HuH-7.5 (cell line): Measurements from ENCODE around the gene ACBD3.

Experiments
- DNase-seq: peaks from one replicate; pipeline ENCODE4 v3.0.0; 2011; ENCODE audit warnings: low spot score

Gene ACBD3

DNA sequence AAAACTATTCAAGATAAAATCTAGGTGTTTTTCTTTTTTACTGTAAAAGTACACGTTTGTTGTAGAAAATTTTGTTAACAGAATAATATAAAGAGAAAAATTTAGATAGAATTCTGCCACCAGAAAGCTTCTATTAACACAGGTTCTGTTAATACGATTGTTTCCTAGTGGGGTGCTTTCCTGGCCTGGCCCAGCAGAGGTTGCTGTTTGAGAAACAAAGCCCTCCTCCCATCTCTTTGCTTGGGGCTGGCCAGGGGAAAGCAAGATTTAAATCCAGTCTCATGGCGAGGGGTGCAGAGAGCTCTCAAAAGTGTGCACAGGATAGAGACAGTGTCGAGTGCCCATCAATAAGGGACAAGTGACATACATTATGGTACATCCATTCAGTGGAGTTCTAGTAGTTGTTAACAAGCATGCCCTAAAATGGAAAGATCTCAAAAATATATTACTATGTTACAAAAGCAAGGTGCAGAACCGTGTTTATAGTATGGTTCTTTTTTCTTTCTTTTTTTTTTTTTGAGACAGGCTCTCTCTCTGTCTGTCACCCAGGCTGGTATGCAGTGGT is 14.6 kb upstream of the ACBD3 start:
- no peak for DNase-seq

DNA sequence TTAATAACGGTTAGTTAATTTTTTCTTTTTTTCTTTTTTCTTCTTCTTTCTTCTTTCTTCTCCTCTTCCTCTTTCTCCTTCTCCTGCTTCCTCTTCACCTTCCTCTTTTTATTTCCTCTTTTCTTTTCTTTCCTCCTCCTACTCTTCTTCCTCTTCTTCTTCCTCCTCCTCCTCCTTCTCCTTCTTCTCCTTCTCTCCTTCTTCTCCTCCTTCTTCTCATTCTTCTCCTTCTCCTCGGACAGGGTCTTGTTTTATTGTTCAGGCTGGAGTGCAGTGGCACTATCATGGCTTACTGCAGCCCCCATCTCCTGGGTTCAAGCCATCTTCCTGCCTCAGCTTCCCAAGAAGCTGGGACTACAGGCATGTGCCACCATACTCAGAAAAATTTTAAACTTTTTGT is 13.4 kb upstream of the ACBD3 start:
- no peak for DNase-seq

DNA sequence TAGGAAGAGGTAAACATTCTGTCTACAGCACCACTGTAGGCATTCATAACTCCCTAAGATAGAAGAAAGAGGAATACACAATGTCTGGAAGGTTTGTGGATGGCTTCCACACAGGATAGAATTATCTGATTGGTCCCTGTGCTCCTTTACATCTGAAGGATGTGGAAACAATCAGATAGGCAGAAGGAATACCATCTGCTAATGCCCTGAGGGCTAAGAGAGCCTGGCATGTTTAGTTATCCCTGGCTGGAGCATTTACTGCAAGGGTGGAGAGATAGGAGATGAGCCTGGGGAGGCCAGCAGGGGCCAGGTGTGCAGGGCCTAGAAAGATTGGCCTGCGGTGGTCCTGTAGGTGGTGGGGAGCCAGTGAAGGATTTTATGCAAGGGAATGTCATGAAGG is 8.6 kb upstream of the ACBD3 start:
- DNase-seq = no peak

DNA sequence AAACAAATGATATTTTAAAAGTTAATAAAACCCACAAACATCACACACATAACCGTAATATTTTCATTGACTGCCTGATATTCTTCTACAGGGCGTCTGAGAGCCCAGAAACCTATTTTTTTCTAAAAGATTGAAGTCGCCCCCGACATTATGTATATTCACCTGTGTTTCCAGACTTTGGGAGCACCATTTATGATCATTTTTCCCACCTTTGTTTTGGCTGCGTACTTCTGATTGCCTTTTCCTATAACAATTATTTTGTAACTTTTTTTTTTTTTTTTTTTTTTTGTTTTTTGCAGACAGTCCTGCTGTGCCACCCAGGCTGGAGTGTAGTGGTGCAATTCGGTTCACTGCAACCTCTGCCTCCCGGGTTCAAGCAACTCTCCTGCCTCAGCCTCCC is 839 bp upstream of the ACBD3 start:
- no peak for DNase-seq

DNA sequence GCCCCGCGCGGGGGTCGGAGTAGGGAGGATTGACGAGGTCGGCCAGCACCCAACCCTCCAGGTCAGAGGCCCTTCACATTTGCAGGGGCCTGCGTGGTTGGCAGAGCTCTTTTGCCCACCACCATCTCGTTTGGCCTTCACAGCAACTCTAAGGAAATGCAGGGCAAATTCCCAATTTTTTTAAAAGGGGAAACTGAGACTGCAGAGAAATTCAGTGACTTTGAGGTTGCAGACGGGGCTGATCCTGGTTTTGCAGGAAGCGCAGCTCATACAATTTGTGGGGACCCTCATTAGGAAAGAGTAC is 430 bp upstream of the ACBD3 start:
- DNase-seq = no peak

DNA sequence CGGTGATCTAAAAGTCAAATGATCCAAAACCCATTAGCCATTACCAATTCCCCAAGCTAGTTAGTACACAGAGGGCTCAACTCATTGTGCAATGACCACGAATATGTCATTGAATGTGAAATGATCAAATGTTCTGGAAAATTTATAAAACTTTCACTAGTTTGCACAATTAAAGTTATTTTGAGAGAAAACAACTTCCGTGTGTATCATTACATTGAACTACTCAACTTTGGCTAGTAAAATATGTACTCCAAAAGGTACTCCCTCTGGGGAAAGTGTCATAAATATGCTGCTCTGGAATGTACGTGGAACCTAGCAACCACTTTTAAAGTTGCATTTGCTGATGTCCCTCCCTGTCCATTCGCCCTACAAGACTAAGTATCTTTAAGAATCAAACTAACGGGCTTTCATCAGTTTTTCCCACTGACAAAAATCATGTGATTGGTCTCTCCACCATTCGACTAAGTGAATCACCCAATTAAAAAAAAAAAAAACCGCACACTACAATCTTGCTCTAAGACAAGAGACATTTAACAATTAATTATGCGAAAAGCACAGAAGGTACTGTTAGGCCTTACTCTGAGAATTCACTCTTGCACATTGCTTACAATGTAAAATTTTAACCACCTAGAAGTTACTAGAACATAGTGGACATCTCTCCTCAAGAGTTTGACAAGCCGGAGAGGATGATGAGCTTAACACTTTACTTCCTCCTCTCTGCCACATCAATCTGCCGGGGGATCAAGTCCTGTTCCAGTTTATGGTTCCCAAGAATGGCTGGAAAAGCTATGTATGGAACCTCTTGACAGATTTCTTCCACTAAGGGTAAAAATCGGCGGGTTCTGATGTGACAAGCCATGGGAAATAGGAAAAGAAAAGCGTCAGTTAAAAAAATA is 1.2 kb downstream of the ACBD3 start:
- no peak for DNase-seq

DNA sequence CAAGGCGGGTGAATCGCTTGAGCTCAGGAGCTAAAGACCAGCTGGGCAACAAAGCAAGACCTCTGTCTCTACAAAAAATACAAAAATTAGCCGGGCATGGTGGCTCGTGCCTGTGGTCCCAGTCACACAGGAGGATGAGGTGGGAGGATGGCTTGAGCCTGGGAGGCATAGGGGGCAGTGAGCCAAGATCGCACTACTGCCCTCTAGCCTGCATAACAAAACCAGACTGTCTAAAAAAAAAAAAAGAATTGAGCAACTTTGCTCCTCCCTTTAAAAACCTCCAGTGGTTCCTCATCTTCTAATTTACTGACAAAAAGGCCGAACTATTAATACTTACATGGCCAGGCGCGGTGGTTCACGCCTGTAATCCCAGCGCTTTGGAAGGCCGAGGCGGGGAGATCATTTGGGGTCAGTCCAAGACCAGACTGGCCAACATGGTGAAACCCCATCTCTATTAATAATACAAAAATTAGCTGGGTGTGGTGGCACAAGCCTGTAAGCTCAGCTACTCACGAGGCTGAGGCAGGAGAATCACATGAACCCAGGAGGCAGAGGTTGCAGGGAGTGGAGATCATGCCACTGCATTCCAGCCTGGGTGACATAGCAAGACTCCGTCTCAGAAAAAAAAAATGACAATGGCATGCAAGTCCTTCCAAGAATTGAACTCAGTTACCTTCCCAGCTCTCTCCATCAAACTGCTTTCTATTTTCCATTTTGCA is 4.4 kb downstream of the ACBD3 start:
- no peak for DNase-seq

DNA sequence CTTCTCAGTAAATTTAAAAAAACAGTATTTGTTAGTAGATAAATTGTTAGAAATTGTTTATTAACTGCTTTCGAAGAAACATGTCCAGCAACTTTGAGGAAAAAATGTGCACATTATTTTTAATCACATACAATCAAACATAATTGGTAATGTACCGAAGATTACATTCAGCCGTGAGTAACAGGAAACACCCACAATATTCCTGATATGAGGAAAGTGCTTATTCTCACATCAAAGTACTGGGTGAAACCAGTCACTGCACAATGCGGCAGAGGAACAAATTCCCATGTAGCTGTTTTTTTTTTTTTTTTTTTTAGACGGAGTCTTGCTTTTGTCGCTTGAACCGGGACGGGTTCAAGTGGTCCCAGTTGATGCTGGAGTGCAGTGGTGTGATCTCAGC is 9.7 kb downstream of the ACBD3 start:
- no peak for DNase-seq

DNA sequence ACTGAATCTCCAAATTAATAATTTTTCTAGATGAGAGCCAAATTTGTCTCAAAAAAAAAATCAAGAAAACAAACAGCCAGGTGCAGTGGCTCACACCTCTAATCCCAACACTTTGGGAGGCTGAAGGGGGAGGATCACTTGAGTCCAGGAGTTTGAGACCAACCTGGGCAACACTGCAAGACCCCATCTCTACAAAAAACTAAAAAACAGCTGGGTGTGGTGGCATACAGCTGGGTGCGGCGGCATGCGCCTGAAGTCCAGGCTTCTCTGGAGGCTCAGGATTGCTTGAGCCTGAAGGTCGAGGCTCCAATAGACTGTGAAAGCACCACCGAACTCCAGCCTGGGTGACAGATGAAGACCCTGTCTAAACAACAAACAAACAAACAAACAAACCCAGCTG is 14.0 kb downstream of the ACBD3 start:
- no peak for DNase-seq

DNA sequence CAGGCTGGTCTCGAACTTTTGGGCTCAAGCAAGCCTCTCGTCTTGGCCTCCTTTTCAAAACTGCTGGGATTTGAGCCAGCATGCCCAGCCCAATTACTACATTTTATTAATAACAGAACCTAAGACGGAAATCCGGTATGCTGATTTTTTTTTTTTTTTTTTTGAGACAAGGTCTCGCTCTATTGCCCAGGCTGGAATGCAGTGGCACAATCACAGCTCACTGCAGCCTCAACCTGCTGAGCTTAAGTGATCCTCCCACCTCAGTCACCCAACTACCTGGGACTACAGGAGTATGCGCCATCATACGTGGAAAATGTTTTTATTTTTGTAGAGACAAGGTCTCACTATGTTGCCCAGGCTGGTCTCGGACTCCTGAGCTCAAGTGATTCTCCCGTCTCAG is 20.2 kb downstream of the ACBD3 start:
- DNase-seq = no peak

DNA sequence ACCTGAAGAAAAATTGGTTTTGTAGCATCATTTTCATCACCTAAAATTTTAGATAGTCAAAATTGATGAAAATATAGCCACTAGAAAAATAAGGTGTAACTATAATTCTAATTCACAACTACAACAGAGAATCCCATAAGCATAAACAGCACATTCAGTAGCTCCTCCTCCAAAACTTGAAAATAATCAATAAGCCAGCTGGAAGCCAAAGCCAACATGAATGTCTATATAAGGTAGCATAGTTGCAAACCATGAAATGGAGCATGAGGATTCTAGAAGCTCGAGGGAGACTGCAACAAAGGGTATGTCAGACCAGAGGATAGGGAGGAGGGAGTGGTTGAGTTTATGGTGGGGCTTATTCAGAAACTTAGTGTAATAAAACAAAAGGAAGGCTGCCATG is 22.4 kb downstream of the ACBD3 start:
- DNase-seq = no peak

DNA sequence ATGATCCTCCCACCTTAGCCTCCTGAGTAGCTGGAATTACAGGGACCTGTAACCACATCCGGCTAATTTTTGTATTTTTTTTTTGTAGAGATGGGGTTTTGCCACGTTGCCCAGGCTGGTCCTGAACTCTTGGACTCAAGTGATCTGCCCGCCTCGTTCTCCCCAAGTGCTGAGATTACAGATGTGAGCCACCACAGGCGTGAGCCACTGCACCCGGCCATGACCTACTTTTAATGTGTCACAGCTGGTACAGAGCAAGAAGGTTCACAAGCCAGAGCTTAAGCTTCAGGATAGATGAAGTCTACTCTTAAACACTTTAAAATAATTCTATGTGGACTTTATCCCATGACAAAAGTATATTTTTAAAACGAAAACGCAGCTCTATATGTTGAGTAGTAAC is 23.6 kb downstream of the ACBD3 start:
- DNase-seq = no peak

DNA sequence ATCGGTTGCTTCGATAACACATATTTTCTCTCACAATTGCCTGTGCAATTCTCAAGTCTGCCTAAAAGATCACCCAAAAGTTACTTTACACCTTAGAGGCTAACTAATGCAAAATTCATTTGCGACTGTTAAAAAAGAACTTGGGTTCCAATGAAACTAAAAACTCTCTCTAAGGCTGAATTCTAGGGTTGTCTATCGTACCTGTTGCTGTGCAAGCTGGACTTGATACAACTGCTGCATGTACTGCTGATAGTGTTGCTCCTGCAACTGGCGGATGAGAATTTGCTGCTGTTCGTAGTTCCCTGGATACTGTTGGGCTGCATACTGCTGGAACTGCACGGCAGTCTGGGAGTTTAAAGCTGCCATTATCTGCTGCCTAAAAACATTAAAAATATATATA is 27.6 kb downstream of the ACBD3 start:
- DNase-seq = no peak

DNA sequence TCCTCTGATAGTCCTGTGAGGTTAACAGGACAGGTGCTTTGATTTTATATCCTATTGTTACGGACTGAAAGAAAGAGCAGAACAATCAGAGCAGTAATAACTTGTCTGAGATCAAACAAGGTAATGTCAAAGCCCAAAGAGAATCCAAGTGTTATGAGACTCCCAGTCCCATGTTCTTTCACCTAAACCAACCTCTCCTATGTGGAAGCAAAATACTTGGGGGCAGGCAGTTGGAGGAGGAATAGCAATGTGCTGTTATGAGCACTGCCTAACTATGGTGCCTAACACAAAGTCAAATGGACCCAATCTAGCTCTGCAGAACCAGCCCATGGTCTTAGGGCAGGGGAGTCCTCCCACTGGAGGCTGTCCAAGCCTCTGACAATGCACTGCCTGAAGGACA is 28.1 kb downstream of the ACBD3 start:
- DNase-seq = no peak

DNA sequence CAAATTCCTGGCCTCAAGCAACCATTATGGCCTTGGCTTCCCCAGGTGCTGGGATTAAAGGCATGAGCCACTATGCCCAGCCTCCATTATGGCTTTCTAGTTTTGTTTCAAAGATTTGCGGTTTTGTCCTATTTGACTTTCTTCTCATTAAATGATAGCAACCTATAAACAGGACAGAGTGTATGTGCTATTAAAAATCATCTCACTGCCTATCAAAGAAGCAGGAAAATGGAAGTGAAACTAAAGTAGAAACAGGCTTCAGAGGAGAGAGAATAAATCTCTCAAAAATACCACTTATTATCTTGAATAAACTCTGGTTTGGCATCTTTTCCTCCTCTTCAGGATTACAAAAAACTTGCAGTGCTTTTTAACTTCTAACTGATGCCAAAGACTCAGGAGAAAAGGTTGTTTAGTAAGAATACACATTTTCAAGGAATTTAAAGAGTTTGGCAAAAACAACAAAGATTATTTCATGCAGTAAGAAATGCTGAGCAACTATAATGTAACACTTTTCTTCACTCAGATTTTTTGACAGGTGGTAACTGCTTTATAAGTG is 28.7 kb downstream of the ACBD3 start:
- no peak for DNase-seq

DNA sequence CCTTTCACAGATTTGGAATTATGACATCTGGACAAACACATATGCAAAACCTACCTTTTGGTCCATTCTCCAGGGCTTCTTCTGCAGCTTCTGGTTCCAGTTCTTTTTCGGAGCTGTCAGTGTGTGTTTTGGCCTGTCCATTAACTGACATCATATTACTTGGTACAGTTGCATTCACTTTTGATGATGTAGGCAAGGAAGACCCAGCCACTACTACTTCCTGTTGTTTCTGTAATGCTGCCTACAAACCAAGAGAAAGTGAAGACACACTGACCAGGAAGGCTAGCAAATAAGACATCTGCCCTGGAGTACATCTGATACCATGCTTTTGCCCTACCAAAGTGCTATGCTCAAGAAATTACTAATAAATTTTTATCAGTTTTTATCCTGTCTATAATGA is 31.9 kb downstream of the ACBD3 start:
- DNase-seq = no peak

DNA sequence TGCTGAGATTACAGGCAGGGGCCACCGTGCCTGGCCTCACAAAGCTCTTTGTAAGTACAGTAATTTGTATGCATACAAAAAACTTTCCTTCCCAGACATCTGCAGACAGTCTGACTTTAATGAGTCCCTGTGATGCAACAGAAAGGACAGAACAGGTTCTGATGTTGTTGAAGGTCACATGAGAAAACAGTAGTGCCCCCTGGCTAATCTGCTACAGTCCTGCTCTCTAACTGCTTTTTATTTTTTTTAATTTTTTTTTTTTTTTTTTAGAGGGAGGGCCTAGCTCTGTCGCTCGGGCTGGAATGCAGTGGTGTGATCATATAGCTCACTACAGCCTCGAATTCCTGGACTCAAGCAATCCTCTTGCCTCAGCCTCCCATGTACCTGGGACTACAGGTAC is 36.7 kb downstream of the ACBD3 start:
- no peak for DNase-seq

DNA sequence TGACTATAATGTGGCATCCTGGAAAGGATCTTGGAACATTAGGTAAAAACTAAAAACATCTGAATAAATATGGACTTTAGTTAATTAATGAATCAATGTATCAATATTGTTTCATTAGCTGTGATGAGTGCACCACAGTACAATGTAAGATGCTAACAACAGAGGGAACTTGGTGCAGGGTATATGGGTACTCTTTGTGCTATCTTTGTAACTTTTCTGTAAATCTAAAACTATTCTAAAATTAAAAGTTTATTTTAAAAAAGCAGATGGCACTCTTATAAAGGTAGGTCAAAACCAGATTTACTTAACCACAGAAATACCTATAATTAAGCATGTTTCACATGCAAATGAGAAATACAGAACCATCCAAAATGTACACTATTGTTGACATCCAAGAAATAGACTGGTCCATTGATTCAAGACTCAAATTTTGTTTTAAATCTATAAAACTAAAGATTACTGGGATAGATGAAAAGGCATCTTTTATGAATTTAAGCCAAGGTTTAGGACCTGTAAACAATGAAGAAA is 38.4 kb downstream of the ACBD3 start:
- no peak for DNase-seq

DNA sequence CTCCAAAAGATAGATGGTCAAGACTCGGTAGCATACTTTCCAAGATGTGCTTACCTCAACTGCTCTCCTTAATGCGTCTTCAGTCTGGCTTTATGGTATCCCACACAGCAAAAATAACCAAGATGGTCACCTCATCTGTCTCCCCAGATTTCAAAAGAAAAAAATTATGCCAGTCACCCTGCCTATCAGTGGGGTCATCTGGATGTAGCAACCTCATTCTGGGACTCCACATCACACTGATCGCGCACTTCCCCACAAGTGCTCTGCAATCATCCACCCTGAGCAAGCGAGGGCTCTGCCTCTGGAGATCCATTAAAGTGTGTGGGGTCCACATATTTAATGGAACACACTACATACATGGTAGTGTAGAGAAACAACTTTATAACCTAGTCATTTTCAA is 42.5 kb downstream of the ACBD3 start:
- DNase-seq = no peak

DNA sequence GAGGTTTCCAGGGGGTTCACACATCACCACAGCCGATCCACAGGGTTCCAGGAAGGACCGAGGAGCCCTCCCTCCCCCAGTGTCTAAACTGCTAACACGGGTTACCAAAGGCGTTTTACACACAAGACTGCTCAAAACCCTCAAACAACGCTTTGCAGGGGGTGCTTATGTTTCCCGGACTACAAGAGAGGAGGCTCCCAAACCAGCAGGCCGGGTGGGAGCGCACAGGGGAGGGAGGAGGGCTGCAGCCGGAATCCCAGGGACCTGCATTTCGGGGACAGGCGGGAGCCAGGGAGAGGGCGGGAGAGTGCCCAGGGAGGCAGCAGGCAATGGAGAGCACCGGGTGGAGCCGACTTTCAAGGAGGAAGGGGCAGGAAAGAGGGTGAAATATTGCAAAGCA is 50.8 kb downstream of the ACBD3 start:
- no peak for DNase-seq

DNA sequence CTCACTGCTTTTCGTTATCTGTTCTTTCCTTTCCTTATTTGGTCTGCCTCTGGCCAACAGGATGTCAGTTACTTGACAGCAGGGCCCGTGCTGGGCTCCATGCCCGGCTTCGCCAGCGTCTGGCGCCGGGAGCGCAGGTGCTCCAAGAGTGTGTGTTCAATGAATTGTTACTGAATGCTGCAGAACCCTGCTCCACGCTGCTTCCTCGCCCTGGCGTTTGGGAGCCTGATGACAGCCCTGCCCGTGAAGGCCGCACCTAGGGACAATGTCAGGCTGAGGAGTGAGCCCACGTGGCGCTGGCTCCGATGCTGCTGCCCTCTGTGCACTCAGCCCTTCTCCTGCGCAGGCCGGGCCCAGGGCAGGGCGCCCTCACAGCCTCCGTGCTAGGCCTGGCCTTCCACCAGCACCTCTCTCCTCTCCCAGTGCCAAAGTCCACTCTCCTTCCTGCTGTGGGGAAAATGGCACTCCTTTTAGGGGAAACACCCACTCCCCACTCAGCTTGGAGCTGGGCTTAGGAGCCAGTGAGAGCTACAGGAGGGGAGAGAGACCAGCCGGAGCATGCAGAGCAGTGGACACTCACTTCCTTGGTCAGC is 51.4 kb downstream of the ACBD3 start:
- no peak for DNase-seq

DNA sequence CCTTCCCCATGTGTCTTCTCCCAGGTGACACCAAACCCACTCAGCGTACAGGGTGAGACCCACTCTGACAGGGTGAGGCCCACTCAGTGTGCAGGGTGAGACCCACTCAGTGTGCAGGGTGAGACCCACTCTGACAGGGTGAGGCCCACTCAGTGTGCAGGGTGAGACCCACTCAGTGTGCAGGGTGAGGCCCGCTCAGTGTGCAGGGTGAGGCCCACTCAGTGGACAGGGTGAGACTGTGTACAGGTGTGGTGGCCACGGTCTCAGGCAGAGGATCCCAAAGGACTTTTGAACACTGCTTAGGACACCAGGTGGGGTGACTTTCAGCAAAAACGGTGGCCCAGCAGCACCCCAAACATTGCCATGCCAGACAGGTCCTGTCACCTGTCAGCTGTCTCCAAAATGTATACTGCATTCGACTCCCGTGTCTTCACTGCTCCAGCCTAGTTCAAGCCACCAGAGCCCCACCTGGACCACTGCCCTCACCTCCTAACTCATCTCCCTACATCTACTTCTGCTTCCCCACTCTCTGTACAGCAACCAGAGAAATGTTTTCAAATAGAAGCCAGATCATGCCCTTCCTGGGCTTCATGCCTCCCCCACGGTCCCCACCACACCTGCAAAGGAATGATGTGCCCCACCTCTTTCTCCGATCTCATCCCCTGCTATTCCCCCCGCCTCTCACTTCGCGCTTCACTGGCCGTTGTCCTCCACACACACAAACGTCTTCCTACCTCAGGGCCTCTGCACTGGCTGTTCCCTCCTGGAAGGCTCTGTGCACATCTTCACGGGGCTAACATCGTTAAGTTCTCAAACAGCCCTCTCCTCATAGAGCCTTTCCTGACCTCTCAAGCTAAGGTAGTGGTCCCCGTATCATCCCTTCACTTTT is 52.1 kb downstream of the ACBD3 start:
- DNase-seq = no peak
